Endometrium (tissue), 2 donors: ENCODE results near the gene HM13.
"Not testable (repeated sequence)": the region's sequence is repeated elsewhere in the genome, so short reads cannot be mapped to it uniquely, and the experiment has no call there.

Source experiments
- FAIRE-seq: peaks from 2 replicates; lab custom pipeline; 2012; peaks lifted over from hg19 to GRCh38; lab: Jason Lieb, UNC
- donor health status: control.
- donor health status: control.

Gene HM13

GRCh38 chr20:31593221-31594001, 79.2 kb downstream of the HM13 start:
- no peak for FAIRE-seq

GRCh38 chr20:31594002-31594557, 79.8 kb downstream of the HM13 start:
- FAIRE-seq, result no peak

GRCh38 chr20:31594558-31595379, 80.5 kb downstream of the HM13 start:
- no peak for FAIRE-seq

GRCh38 chr20:31595380-31595653, 81.1 kb downstream of the HM13 start:
- no peak for FAIRE-seq

- FAIRE-seq, result no peak
These were observed 81.6 kb downstream of the HM13 start for GRCh38 chr20:31595654-31596411.

GRCh38 chr20:31596412-31596715, 82.1 kb downstream of the HM13 start:
- not testable (repeated sequence) for FAIRE-seq

GRCh38 chr20:31596831-31597480, 82.7 kb downstream of the HM13 start:
- FAIRE-seq, result no peak

- no peak for FAIRE-seq
These were observed 83.2 kb downstream of the HM13 start for GRCh38 chr20:31597481-31597855.

- no peak for FAIRE-seq
These were observed 88.2 kb downstream of the HM13 start for GRCh38 chr20:31602431-31602778.

GRCh38 chr20:31602779-31603441, 88.7 kb downstream of the HM13 start:
- no peak for FAIRE-seq

GRCh38 chr20:31603822-31604566, 89.8 kb downstream of the HM13 start:
- FAIRE-seq, result no peak

- no peak for FAIRE-seq
These were observed 90.4 kb downstream of the HM13 start for GRCh38 chr20:31604567-31605030.

GRCh38 chr20:31605031-31605901, 91.0 kb downstream of the HM13 start, which contains the start of gene ID1:
Gene ID1, plus strand, starts transcription at chr20:31605289. Its CDS starts 99 bp downstream, at chr20:31605388.
- FAIRE-seq, result peak; percentile 60

- no peak for FAIRE-seq
These were observed 91.9 kb downstream of the HM13 start for GRCh38 chr20:31605902-31606803.

GRCh38 chr20:31606804-31607639, 92.8 kb downstream of the HM13 start:
- FAIRE-seq, result no peak

- no peak for FAIRE-seq
These were observed 93.5 kb downstream of the HM13 start for GRCh38 chr20:31607640-31608250.

GRCh38 chr20:31608251-31608945, 94.2 kb downstream of the HM13 start:
- no peak for FAIRE-seq
